Measurements from ENCODE around the gene IL19. TPM values are rescaled to one million over a fixed set of nuclear protein-coding genes. Genes with fewer than 3 reads are reported as not detected.

The IL19 gene
- total RNA-seq, 4 donors from 2014 or later, result 0.60 TPM; not detected in 3

GRCh38 chr1:206786212-206786886 lies 15.8 kb downstream of the IL19 start:
- no peak for ATAC-seq (ENCODE audit: low FRiP score)
- DNase-seq (ENCODE audit: low spot score), result no peak
- no peak for TF ChIP-seq CTCF (IDR thresholded peaks at IDR 0.05)

DNA sequence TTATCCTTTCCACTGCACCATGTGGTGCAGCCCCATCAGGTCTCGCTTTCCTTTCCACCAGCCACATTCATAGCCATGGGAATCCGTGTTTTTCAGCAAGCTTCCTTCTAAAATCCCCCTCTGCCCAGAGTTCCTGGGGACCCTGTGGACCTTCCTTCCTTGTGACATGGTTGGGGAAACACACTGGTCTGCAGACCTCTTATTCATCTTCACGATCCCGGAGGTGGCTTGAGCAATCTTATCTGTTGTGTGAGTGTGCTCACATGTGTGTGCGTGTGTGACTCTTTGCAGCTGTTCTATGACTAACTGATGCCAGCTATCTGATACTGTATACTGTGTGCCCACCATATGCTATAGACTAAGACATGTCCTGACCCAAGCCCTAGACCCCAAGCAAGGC lies 17.3 kb downstream of the IL19 start:
- ATAC-seq (ENCODE audit: low FRiP score), result no peak
- DNase-seq (ENCODE audit: low spot score), result no peak
- TF ChIP-seq CTCF (IDR thresholded peaks at IDR 0.05), result no peak

GRCh38 chr1:206788487-206789050 lies 18.0 kb downstream of the IL19 start:
- TF ChIP-seq CTCF (IDR thresholded peaks at IDR 0.05), result no peak
- DNase-seq (ENCODE audit: low spot score) (no peak), ATAC-seq (ENCODE audit: low FRiP score) (no peak)

- no peak for DNase-seq (ENCODE audit: low spot score)
- TF ChIP-seq CTCF (IDR thresholded peaks at IDR 0.05), result no peak
- ATAC-seq (ENCODE audit: low FRiP score), result no peak
Observed at GRCh38 chr1:206790502-206791250, 20.1 kb downstream of the IL19 start.

- no peak for TF ChIP-seq CTCF (IDR thresholded peaks at IDR 0.05)
- ATAC-seq (ENCODE audit: low FRiP score) (no peak), DNase-seq (ENCODE audit: low spot score) (no peak)
Observed at GRCh38 chr1:206792939-206793607, 22.5 kb downstream of the IL19 start.

DNA sequence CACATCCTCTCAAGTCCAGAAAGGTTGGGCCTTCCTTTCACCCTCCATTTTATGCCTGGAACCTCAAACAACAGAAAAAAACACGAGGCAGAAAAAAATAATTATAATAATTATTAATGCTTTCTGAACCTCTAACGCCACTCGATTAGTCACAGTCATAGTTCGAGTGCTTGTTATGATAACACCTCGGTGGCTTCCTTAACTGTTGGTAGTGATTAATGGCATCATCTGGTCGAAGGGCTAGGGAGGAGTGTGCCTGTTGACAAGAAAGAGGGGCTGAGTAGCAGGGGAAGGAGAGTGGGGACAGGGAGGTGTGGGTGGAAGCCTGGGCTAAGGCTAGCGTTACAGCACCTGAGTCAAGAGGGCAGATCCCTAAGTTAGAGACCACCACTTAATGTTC lies 23.0 kb downstream of the IL19 start:
- ATAC-seq (ENCODE audit: low FRiP score) (no peak), DNase-seq (ENCODE audit: low spot score) (no peak)
- TF ChIP-seq CTCF (IDR thresholded peaks at IDR 0.05), result no peak

Data from omental fat pad (tissue), 4 donors.